ENCODE data around the gene CBX4. TPM values are rescaled to one million over a fixed set of nuclear protein-coding genes. Genes with fewer than 3 reads are reported as not detected.

Gene CBX4
- total RNA-seq, 1 experiment from 2014 or later, result 6.2 TPM

DNA sequence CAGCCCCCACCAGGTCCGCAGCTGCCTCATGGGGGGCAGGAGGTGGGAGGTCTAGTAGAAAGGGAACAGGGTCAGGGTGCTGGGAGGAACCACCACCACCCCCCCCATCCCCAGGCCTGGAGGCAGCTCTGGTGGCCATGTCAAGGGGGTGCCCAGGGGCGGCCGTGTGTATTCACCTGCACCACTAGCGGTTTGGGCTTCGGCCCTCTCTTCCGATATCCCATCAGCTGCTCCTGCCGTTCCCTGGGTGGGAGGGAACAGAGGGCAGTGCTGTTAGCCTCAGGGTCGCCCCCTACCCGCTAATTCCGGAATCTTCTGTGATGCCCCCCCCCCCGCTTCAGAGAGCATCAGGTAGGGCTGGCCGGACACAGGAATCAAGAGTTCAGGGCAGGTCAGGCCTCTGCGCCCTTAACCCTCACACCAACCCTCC, 3.8 kb downstream of the CBX4 start:
- H3K9ac ChIP-seq (ENCODE audit: extremely low read depth, insufficient read length, low read length), result no peak overlapping the region
- no peak overlapping the region for H3K27ac ChIP-seq (ENCODE audit: insufficient read length, low read depth, low read length)
- no peaks in the 10 kb centered on the region for H3K9me3 ChIP-seq (ENCODE audit: control insufficient read depth, low read depth, low read length)
- no peak overlapping the region for H4K5ac ChIP-seq (ENCODE audit: insufficient read length, low read depth, low read length)
- no peak overlapping the region for H3T11ph ChIP-seq (ENCODE audit: low read length)
- TF ChIP-seq, protein P1, sequence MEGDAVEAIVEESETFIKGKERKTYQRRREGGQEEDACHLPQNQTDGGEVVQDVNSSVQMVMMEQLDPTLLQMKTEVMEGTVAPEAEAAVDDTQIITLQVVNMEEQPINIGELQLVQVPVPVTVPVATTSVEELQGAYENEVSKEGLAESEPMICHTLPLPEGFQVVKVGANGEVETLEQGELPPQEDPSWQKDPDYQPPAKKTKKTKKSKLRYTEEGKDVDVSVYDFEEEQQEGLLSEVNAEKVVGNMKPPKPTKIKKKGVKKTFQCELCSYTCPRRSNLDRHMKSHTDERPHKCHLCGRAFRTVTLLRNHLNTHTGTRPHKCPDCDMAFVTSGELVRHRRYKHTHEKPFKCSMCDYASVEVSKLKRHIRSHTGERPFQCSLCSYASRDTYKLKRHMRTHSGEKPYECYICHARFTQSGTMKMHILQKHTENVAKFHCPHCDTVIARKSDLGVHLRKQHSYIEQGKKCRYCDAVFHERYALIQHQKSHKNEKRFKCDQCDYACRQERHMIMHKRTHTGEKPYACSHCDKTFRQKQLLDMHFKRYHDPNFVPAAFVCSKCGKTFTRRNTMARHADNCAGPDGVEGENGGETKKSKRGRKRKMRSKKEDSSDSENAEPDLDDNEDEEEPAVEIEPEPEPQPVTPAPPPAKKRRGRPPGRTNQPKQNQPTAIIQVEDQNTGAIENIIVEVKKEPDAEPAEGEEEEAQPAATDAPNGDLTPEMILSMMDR (conservative IDR thresholded peaks at IDR 0.05), result no peak; the same call in 2 of the 3 replicates
- no peak overlapping the region for H2AFZ ChIP-seq (ENCODE audit: low read length)
- WGBS (ENCODE audit: extremely low coverage, insufficient read length, low lambda C conversion rate), result no CpG with 5 or more reads among the region's 13 CpGs
- H3K79me1 ChIP-seq (ENCODE audit: insufficient read depth, low read depth, low read length, poor library complexity, severe bottlenecking), result no peaks in the 10 kb centered on the region
- no peak overlapping the region for H4K8ac ChIP-seq (replicated peaks; ENCODE audit: insufficient read length, low read depth, low read length)
- H3K4me1 ChIP-seq (ENCODE audit: insufficient read depth, low read length), result peaks cover 2% of the 10 kb centered on the region; the same call in 1 of the 2 replicates
- H3K23me2 ChIP-seq (ENCODE audit: insufficient read length, low read depth, low read length, poor library complexity, severe bottlenecking), result peaks cover 37% of the 10 kb centered on the region
- H3K23ac ChIP-seq (ENCODE audit: insufficient read length, low read depth, low read length), result no peak overlapping the region
- peaks cover 89% of the 10 kb centered on the region for H3K27me3 Mint-ChIP-seq (ENCODE audit: low read depth)
- no peak overlapping the region for H2BK20ac ChIP-seq (ENCODE audit: low read depth, low read length, poor library complexity, severe bottlenecking)
- H3K14ac ChIP-seq (ENCODE audit: insufficient read depth, low read length), result 0 out of 2 replicates have a peak overlapping the region, but pooled peaks have one; percentile 54
- H3K79me2 ChIP-seq (ENCODE audit: insufficient read depth, low read length), result no peaks in the 10 kb centered on the region
- no peaks in the 10 kb centered on the region; a peak in 1 of 7 replicates for H3K36me3 Mint-ChIP-seq (ENCODE audit: insufficient read depth in 1 of 3, low read depth in 3 of 3)
- H2BK5ac ChIP-seq (ENCODE audit: insufficient read length, low read length), result no peak overlapping the region
- H3K27me3 ChIP-seq (ENCODE audit: insufficient read depth, low read length), result peaks cover 58% of the 10 kb centered on the region
- no peak overlapping the region for H2BK12ac ChIP-seq (ENCODE audit: insufficient read length, low read depth, low read length)
- peak overlapping the region; percentile 21 to 68; a peak in 4 of 5 replicates for H3K4me3 Mint-ChIP-seq
- DNase-seq, result peak; percentile 72
- peak overlapping the region; percentile 41 for H3K4me2 ChIP-seq (ENCODE audit: insufficient read depth, insufficient read length, low read length)
- no peak overlapping the region for H4K91ac ChIP-seq (ENCODE audit: insufficient read length, low read depth, low read length)
- no peak overlapping the region for H3K4ac ChIP-seq (ENCODE audit: low read depth, low read length)
- H3K18ac ChIP-seq (ENCODE audit: insufficient read length, low read depth, low read length), result peak overlapping the region; percentile 30
- no peak overlapping the region for H3K56ac ChIP-seq (ENCODE audit: insufficient read length, low read depth, low read length)
- H2BK15ac ChIP-seq (ENCODE audit: low read depth, low read length), result no peak overlapping the region
- peaks cover 0 to 5% of the 10 kb centered on the region in 2 experiments; a peak in 2 of 5 replicates for H3K9me3 Mint-ChIP-seq
- H2BK120ac ChIP-seq (ENCODE audit: low read depth, low read length, poor library complexity, severe bottlenecking), result no peak overlapping the region
- H2AK5ac ChIP-seq (ENCODE audit: insufficient read length, low read length), result no peak overlapping the region
- no peak overlapping the region for H3K27ac Mint-ChIP-seq
- no peaks in the 10 kb centered on the region for H4K20me1 ChIP-seq (ENCODE audit: control insufficient read depth, insufficient read depth, insufficient read length)
- H3K4me1 Mint-ChIP-seq, result peaks cover 28 to 53% of the 10 kb centered on the region in 2 experiments

All from H9 (cell line).